HG03442 (cell line): ENCODE data around the gene TADA2B.
"Not testable (repeated sequence)": the region's sequence is repeated elsewhere in the genome, so short reads cannot be mapped to it uniquely, and the experiment has no call there.

Source experiments
- ATAC-seq: cut with Tn5 transposase; IDR thresholded peaks from one replicate; pipeline ENCODE4 v1.9.1; 2021; ENCODE audit warnings: mild to moderate bottlenecking, moderate library complexity; ENCODE audit not compliant: unreplicated experiment

TADA2B gene

GRCh38 chr4:7075962-7076695 lies 33.0 kb downstream of the TADA2B start:
- no peak for ATAC-seq

- no peak for ATAC-seq
Measured at GRCh38 chr4:7076696-7077082, 33.5 kb downstream of the TADA2B start.

DNA sequence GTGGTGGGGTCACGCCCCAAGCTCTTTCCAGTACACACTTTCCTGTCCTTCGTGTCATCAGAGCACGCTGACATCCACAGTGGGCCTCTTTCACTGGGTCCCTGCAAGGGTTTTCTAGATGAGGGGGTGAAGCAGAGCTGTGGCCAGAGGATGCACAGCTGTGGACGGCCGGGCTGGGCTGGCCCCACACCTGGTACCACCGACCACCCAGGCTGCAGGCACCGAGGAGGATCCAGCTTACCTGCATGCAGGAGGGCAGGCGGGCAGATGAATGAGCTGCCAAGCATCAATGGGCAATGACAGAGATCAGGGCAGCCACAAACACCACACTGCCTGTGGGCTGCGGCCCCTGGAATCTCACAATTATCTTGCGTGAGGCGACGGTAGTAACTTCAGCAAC lies 34.2 kb downstream of the TADA2B start:
- no peak for ATAC-seq

- no peak for ATAC-seq
Measured at GRCh38 chr4:7078025-7078424, 34.9 kb downstream of the TADA2B start.

DNA sequence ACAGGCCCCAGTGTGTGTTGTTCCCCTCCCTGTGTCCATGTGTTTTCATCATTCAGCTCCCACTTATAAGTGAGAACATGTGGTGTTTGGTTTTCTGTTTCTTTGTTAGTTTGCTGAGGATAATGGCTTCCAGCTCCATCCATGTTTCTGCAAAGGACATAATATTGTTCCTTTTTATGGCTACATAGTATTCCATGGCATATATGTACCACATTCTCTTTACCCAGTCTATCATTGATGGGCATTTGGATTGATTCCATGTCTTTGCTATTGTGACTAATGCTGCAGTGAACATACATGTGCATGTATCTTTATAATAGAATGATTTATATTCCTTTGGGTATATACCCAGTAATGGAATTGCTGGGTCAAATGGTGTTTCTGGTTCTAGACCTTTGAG lies 36.3 kb downstream of the TADA2B start:
- ATAC-seq: not testable (repeated sequence)

DNA sequence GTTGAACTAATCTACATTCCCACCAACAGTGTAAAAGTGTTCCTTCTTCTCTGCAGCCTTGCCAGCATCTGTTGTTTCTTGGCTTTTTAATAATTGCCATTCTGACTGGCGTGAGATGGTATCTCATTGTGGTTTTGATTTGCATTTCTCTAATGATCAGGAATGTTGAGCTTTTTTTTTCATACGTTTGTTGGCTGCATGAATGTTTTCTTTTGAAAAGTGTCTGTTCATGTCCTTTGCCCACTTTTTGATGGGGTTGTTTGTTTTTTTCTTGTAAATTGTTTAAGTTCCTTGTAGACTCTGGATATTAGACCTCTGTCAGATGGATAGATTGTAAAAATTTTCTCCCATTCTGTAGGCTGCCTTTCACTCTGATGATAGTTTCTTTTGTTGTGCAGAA lies 36.7 kb downstream of the TADA2B start:
- ATAC-seq: not testable (repeated sequence)

GRCh38 chr4:7083597-7084563 lies 40.7 kb downstream of the TADA2B start:
- ATAC-seq: no peak

- not testable (repeated sequence) for ATAC-seq
Measured at GRCh38 chr4:7084564-7084961, 41.4 kb downstream of the TADA2B start.

- no peak for ATAC-seq
Measured at GRCh38 chr4:7086384-7086783, 43.2 kb downstream of the TADA2B start.

GRCh38 chr4:7087036-7087435 lies 43.9 kb downstream of the TADA2B start:
- no peak for ATAC-seq

- ATAC-seq: no peak
Measured at GRCh38 chr4:7089213-7089986, 46.2 kb downstream of the TADA2B start.

DNA sequence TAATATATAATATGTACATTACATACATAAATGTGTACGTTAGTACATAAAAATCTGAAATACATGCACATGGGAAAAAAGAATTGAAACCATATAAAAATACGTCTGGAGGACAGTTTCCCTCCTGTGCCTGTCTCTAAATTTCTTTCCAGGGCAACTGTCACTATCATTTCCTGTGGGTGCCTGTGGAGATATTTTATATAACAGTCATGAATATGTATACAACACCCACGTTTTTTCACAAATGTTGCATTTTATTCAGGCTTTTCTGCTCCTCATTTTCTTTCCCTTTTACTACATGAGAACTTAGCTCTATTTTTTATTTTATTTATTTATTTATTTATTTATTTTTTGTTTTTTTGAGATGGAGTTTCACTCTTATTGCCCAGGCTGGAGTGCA lies 48.9 kb downstream of the TADA2B start:
- ATAC-seq: no peak

- ATAC-seq: no peak
Measured at GRCh38 chr4:7094916-7095315, 51.7 kb downstream of the TADA2B start.

DNA sequence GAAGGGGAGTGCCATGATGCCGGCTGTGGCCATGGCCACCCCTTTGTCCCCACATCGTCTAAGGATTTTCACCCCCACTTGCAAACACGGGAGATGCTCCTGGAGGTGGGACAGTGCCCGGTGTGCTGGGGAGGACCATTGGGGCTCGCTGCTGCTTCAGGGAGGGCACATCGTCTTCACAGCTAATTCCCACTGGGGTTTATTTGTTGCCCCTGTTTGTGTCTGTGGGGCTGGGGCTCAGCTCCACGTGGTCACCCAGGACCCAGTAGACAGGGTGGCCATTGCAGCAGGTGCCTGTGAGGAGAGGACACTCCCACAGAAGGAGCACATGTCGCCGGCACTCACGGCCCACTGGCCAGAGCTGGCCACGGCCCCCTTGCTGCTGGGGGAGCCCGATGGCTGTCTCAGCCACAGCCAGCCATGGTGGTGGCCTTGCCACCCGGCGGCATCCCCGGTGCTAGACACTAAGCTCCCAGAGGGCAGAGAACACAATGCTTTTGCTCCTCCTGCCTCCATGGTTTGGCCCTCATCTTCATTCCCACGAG lies 52.5 kb downstream of the TADA2B start:
- no peak for ATAC-seq

DNA sequence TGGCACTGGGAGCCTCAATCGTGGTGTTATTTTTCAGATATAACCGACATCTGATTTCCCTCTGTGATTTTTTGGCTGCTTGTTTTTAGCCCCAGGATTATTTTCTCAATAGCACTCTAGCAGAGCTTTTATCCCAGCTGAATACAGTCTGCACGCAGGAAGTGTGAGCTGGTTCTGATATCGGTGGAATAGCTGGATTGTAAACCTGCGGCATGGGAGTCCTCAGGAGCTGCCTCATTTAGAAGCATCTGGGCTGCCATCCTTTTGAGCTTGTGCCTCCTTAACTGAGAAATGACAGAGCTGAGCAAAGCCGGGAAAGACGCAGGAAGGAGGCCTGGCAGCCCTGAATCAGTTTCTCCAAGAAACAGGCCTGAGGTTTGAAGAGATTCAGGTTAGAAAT lies 53.1 kb downstream of the TADA2B start:
- no peak for ATAC-seq

GRCh38 chr4:7101692-7102515 lies 58.7 kb downstream of the TADA2B start:
- ATAC-seq: no peak

GRCh38 chr4:7102516-7102909 lies 59.3 kb downstream of the TADA2B start:
- ATAC-seq: not testable (repeated sequence)

DNA sequence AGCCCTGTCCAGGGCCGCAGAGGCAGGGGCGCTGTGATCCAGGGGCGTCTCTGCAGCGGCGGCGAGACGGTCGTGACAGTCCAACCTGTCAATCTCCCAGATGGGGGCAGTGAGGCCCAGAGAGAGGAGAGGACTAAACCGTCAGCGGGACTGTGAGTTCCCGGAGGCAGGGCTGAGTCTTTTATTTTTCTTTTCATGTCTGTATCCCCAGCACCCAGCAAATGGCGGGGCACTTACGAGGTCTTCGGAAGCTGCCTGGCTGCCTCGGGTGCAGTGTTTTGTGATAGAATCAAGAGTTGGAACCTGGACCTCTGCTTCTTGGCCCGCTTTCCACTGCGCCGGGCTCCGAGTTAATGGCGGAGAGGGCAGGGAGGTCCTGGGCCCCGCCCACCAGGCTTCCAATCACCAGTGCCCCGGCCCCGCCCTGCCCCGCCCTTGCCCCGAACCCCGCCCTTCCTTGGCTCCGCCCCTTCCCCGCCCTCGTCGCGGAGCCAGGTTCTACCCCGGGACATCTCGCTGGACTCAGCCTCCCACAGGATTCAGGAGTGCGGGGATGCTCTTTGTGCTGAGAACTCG lies 59.9 kb downstream of the TADA2B start:
- peak; percentile 84 for ATAC-seq

DNA sequence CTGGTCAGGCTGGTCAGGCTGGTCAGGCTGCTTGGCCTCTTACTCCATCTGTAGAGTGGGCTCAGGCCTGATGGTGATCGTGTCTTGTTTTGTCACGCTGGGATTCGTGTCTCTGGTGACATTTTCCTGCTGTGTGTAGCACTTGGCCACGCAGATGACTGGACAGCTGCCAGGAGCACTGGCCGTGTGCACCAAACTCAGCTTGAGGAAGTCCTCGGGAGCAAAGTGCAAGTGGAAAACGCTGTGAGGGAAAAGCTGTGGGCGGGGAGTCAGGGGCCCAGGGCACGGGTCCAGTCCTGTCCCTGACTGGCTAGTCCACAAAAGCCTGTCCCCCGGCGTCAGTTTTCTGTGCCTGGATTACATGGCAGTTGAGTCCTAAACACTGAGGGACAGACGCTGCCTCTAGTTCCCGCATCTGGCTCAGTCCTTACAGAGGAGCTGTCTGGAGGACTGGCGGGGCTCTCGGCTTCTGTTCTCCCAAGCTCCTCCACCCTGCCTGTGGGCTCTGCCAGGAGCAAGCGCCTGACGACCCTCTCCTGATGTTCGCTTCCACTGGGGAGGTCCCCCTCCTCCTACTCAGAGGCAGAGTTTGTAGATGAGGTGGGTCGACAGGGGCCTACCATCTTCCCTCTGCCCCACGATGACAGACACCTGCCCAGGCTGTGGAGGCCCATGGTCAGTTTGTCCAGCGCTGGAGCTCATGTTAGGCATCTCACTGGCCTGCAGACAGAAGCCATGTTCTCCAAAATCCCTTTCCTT lies 60.6 kb downstream of the TADA2B start:
- ATAC-seq: no peak
